ENCODE measurements around the gene WDR27. TPM values are rescaled to one million over a fixed set of nuclear protein-coding genes. Genes with fewer than 3 reads are reported as not detected.

The WDR27 gene
- total RNA-seq = 8.6 TPM
- long read RNA-seq, partial matches to known transcripts = 2 of 7 reads
- long read RNA-seq, other reads (novel, unspliced or antisense) = 5 of 7 reads

- peak; percentile 99 for ATAC-seq
- intact Hi-C loops (cut with micrococcal nuclease) = no loop called here
- DNase-seq = peak; percentile 98
These were observed at the start of gene WDR27, which contains the start of gene C6orf120 for GRCh38 chr6:169701954-169702839. Gene WDR27 (minus strand): TSS chr6:169702029. CDS start chr6:169689005, 13,024 bp downstream. Gene C6orf120 (plus strand): TSS chr6:169702126. CDS start chr6:169702460, 334 bp downstream.

DNA sequence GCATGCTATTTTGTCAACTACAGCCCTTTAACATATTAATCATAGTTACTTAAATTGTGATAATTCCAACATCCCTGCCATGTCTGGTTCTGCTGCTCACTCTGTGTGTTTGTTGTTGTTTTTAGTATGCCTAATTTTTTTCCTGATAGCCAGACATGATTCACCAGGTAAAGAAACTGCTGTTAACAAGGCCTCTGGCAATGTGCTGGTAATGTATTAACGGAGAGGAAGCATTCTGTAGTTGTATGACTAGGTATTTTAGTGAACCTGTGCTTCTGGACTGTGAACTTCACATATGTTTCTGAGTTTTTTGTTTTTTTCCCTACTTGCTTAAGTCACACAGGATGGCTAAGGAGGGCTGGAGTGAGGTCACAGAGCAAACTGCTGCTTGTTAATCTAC is 44.7 kb upstream of the WDR27 start:
- intact Hi-C loops (cut with micrococcal nuclease) = no loop called here
- DNase-seq (no peak), ATAC-seq (no peak)

DNA sequence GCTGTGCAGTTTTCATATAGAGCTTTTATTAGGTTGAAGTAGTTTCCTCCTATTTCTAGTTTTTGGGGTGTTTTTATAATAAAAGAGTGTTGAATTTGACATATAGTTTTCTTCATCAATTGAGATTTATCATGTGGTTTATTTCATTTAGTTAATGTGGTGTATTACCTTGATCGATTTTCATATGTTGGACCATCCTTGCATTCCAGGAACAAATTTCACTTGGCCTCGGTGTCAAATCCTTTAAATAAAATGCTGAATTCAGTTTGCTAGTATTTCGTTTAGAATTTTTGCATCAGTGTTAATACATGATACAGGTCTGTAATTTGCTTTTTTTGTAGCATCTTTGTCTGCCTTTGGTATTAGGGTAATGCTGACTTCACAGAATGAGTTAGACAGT is 43.6 kb upstream of the WDR27 start:
- intact Hi-C loops (cut with micrococcal nuclease) = no loop called here
- DNase-seq (no peak), ATAC-seq (no peak)

- no peak for ATAC-seq
- intact Hi-C loops (cut with micrococcal nuclease) = no loop called here
- no peak for DNase-seq
These were observed 39.5 kb upstream of the WDR27 start for GRCh38 chr6:169741344-169741743.

DNA sequence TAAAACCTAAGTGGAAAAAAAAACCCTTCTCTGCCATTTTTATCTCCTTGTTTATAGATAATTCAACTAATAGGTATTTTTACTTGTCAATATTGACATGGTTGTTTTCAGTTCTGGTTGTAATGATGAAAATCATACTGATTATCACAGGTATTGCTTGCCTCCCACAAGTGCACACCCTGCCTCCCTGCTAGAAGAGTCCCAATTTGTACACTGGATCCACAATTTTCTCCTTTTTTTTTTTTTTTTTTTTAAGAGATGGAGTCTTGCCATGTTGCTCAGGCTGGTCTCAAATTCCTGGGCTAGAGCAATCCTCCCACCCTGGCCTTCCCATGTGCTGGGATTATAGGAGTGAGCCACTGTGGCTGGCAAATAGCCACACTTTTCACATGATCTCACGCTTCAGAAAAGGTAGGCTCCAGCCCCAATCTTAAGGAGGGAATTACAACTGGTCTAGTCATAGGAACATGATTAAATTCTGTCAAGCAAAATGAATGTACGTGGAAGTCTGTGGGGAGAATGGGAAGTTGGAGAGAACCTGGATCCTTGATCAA is 37.2 kb upstream of the WDR27 start:
- no peak for DNase-seq
- intact Hi-C loops (cut with micrococcal nuclease) = no loop called here
- ATAC-seq = no peak

DNA sequence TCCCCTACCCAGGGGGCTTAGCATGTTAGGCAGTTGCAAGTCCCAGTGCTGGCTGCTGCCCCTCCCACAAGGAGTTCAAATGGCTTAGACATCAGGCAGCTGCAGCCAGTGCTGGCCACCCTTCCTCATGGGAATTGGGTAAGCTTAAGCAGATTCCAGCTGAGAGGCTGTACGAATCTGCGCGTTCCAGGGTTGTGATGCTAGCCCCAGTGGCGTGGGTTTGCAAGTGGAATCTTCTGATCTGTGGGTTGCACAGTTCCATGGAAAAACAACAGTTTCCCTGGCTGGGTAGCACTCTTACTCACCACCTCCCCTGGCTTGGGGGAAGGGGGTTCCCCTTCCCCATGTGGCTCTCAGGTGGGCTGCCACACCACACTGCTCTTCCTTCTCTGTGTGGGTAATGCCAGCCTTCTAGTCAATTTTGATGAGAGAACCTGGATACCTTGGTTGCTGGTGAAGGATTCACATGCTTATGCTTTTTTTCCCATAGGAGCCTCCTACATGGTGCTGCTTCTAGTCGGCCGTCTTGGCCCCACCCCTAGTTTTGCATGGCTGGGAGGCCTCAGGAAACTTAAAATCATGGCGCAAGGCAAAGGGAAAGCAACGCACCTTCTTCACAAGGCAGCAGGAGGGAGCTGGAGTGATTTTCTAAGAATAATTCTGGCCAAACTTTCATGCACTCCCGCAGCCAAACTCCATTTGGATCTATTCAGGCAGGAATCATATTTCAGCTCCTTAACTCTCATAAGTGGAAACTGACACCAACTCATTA is 36.6 kb upstream of the WDR27 start:
- intact Hi-C loops (cut with micrococcal nuclease) = no loop called here
- DNase-seq = no peak
- peak; percentile 35 for ATAC-seq

- ATAC-seq (no peak), DNase-seq (no peak)
- intact Hi-C loops (cut with micrococcal nuclease) = no loop called here
These were observed 28.1 kb upstream of the WDR27 start for GRCh38 chr6:169729961-169730360.

- intact Hi-C loops (cut with micrococcal nuclease) = no loop called here
- DNase-seq (no peak), ATAC-seq (no peak)
These were observed 25.1 kb upstream of the WDR27 start for GRCh38 chr6:169726963-169727362.

DNA sequence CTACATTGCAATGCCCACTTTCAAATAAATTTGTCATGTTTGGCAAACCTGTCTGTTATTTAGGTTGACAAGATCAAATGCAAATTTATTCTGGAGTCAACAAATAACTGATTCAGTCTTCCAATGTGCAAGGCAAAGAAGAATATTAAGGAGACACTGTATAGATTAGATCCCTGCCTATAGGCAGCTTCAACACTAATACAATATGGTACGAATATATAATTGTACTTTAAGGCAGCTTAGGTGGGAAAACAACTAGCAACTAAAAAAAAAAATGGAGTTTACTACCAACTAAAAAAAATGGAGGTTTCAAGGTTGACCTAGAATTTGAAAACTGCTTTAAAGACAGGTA is 24.2 kb upstream of the WDR27 start:
- intact Hi-C loops (cut with micrococcal nuclease) = no loop called here
- no peak for ATAC-seq

GRCh38 chr6:169725125-169726048 is 23.6 kb upstream of the WDR27 start:
- intact Hi-C loops (cut with micrococcal nuclease) = no loop called here
- ATAC-seq (peak; percentile 31), DNase-seq (peak; percentile 55)

More for the DNA sequence above, 24.2 kb upstream of the WDR27 start:
- DNase-seq = no peak

DNA sequence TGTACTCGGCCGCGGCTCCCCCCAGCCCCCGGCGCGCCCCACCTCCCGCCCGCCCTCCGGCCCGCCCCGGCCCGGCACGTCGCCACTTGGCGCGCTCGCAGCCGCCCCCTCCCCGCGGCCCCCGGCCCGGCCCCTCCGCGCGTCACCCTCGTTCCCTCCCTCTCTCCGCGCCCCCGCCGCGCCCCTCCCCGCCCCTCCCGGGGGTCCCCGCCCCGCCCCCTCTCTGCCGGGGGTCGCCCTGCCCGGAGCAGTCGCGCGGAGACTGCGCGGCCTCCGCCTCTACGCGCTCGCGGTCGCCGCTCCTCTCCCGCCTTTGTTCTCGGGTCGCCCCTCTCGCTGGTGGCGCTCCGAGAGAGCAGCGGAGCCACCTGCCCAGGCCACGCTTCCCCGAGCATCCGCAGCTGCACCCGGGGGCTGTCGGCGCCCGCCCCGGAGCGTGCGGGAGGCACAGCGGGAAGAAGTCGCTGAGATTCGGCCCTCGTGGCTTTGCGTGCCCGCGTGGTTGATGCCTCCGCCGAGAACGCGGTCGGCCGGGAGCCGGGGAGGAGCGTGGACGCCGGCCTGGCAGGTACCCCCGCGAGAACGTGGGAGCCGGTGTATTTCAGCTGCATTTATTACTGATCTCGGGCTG is 22.8 kb upstream of the WDR27 start, which contains the start of gene PHF10:
Gene PHF10 (minus strand): TSS at position 7 of the 631 bp plus-strand sequence. CDS start 569 bp downstream, outside the sequence.
- ATAC-seq (peak; percentile 53), DNase-seq (peak; percentile 66)
- intact Hi-C loops (cut with micrococcal nuclease) = no loop called here

GRCh38 chr6:169723991-169724493 is 22.2 kb upstream of the WDR27 start:
- intact Hi-C loops (cut with micrococcal nuclease) = no loop called here
- DNase-seq = peak; percentile 69
- ATAC-seq = peak; percentile 35

GRCh38 chr6:169723200-169723909 is 21.5 kb upstream of the WDR27 start:
- intact Hi-C loops (cut with micrococcal nuclease) = no loop called here
- peak; percentile 85 for ATAC-seq
- DNase-seq = peak; percentile 91

GRCh38 chr6:169722362-169723199 is 20.8 kb upstream of the WDR27 start:
- DNase-seq (peak; percentile 65), ATAC-seq (peak; percentile 69)
- intact Hi-C loops (cut with micrococcal nuclease) = no loop called here

- intact Hi-C loops (cut with micrococcal nuclease) = no loop called here
- DNase-seq (no peak), ATAC-seq (no peak)
These were observed 18.5 kb upstream of the WDR27 start for GRCh38 chr6:169720207-169720855.

DNA sequence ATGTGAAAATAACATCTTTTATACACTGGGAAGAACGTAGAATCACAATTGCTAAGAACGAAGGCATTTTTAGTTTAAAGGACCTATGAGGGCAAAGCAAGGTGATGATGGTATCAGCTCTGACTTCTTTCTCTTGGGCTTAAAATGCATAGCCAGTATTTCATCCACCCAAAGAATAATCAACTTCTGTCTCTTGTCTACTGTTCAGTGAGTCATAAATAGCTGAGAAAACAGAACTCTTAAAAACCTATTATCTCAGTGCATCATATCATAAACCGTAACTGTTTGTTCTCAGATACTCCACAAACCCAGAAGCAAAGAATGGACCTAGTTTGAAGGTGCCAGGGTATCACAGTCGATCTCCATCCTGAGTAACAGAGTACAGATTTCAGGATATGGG is 17.3 kb upstream of the WDR27 start:
- no peak for ATAC-seq

More for the DNA sequence above, 17.3 kb upstream of the WDR27 start:
- no peak for DNase-seq
- intact Hi-C loops (cut with micrococcal nuclease) = no loop called here

All from left ventricle myocardium superior (tissue), 1 donor.